Activated CD8-positive, alpha-beta T cell treated with anti-CD3 and anti-CD28 coated beads, Interleukin-2, amount 10 ng/mL, durations not matched to agents 7 days and 5 days (primary cell): ENCODE results near the gene YARS1. TPM values are rescaled to one million over a fixed set of nuclear protein-coding genes. Genes with fewer than 3 reads are reported as not detected.

ENCODE experiments used
- ATAC-seq: fragments of 150-1000 bp; cut with Tn5 transposase; one replicate; pipeline ENCODE4 v1.10.0; 2021; ENCODE audit warnings: moderate library complexity
- CTCF ChIA-PET: fragments of 350-600 bp; sonication (Branson Sonifier 250); formaldehyde crosslinking; loops from one replicate; lab custom pipeline; 2021; ENCODE audit warnings: antibody characterized with exemption; lab: Charles Lee
- POLR2A ChIA-PET: fragments of 350-600 bp; sonication (Branson Sonifier 250); formaldehyde crosslinking; loops from one replicate; lab custom pipeline; 2021; ENCODE audit warnings: antibody characterized with exemption; lab: Charles Lee
- DNase-seq: peaks from one replicate; pipeline ENCODE4 v3.0.0-alpha.2; 2020
- H3K27ac Mint-ChIP-seq: one replicate; pipeline ENCODE4 v1.8.0; 2021; ENCODE audit warnings: mild to moderate bottlenecking, mixed read lengths
- H3K27me3 Mint-ChIP-seq: one replicate; pipeline ENCODE4 v1.8.0; 2021; ENCODE audit warnings: low read depth, mixed read lengths
- H3K36me3 Mint-ChIP-seq: one replicate; pipeline ENCODE4 v1.8.0; 2021; ENCODE audit warnings: low read depth, mixed read lengths
- H3K4me1 Mint-ChIP-seq: one replicate; pipeline ENCODE4 v1.8.0; 2021; ENCODE audit warnings: low read depth, mixed read lengths
- H3K4me3 Mint-ChIP-seq: one replicate; pipeline ENCODE4 v1.8.0; 2021; ENCODE audit warnings: mild to moderate bottlenecking, mixed read lengths
- H3K9me3 Mint-ChIP-seq: one replicate; pipeline ENCODE4 v1.8.0; 2022; ENCODE audit warnings: mixed read lengths; ENCODE audit not compliant: insufficient read depth
- total RNA-seq, 2 experiments: library from RNA; stranded (reverse); gene quantifications; one replicate each; pipeline ENCODE4 v1.2.3, GENCODE V29; 2021

The YARS1 gene
- total RNA-seq, 2 experiments from 2014 or later = 175 to 189 TPM

- ChIA-PET CTCF (no interaction called here), POLR2A (no interaction called here)
- ATAC-seq = no peak
- Mint-ChIP-seq H3K36me3 (peaks cover 55% of the 10 kb centered on the region), H3K27ac (no peak overlapping the region), H3K4me3 (no peak overlapping the region), H3K9me3 (no peaks in the 10 kb centered on the region), H3K4me1 (no peaks in the 10 kb centered on the region), H3K27me3 (no peaks in the 10 kb centered on the region)
- DNase-seq = no peak
Measured at GRCh38 chr1:32855861-32856617, 38.9 kb upstream of the YARS1 start.

- CTCF ChIA-PET = no interaction called here
- Mint-ChIP-seq H3K27me3 (no peaks in the 10 kb centered on the region), H3K36me3 (peaks cover 37% of the 10 kb centered on the region), H3K9me3 (no peaks in the 10 kb centered on the region), H3K27ac (no peak overlapping the region), H3K4me3 (no peak overlapping the region), H3K4me1 (no peaks in the 10 kb centered on the region)
- ATAC-seq = no peak
- POLR2A ChIA-PET = no interaction called here
- no peak for DNase-seq
Measured at GRCh38 chr1:32848354-32849063, 31.4 kb upstream of the YARS1 start.

GRCh38 chr1:32831878-32832277, 14.7 kb upstream of the YARS1 start:
- no peak for DNase-seq
- POLR2A ChIA-PET = interaction anchor here (0.6 kb wide), 1 partner anchor 47 kb away, joined by 3 read pairs; no protein-coding TSS in a partner anchor
- no peak for ATAC-seq
- Mint-ChIP-seq H3K27ac (no peak overlapping the region), H3K4me3 (no peak overlapping the region), H3K36me3 (peaks cover 70% of the 10 kb centered on the region), H3K4me1 (peaks cover 5% of the 10 kb centered on the region), H3K9me3 (no peaks in the 10 kb centered on the region), H3K27me3 (no peaks in the 10 kb centered on the region)
- CTCF ChIA-PET = no interaction called here

- H3K4me3 Mint-ChIP-seq = no peak overlapping the region
- H3K36me3 Mint-ChIP-seq = peaks cover 71% of the 10 kb centered on the region
- no peaks in the 10 kb centered on the region for H3K9me3 Mint-ChIP-seq
- CTCF ChIA-PET = interaction anchor here (1.2 to 2.0 kb wide), 3 partner anchors 9 to 226 kb away, joined by 3 to 10 read pairs (median 4); no protein-coding TSS in a partner anchor
- no peaks in the 10 kb centered on the region for H3K27me3 Mint-ChIP-seq
- no peak overlapping the region for H3K27ac Mint-ChIP-seq
- ATAC-seq (no peak), DNase-seq (no peak)
- POLR2A ChIA-PET = interaction anchor here (1.0 kb wide), 1 partner anchor 12 kb away, joined by 4 read pairs; no protein-coding TSS in a partner anchor
- H3K4me1 Mint-ChIP-seq = peaks cover 13% of the 10 kb centered on the region
Measured at GRCh38 chr1:32830092-32830852, 13.1 kb upstream of the YARS1 start.

GRCh38 chr1:32828341-32828740, 11.2 kb upstream of the YARS1 start:
- Mint-ChIP-seq H3K27me3 (no peaks in the 10 kb centered on the region), H3K4me1 (peaks cover 15% of the 10 kb centered on the region), H3K27ac (no peak overlapping the region), H3K4me3 (no peak overlapping the region), H3K36me3 (peaks cover 66% of the 10 kb centered on the region), H3K9me3 (no peaks in the 10 kb centered on the region)
- ChIA-PET CTCF (interaction anchor here (0.9 to 2.0 kb wide), 2 partner anchors 44 to 47 kb away, joined by 4 to 10 read pairs; no protein-coding TSS in a partner anchor), POLR2A (no interaction called here)
- DNase-seq = no peak
- ATAC-seq = no peak

GRCh38 chr1:32825181-32825580, 8.0 kb upstream of the YARS1 start:
- H3K36me3 Mint-ChIP-seq = peaks cover 58% of the 10 kb centered on the region
- H3K4me3 Mint-ChIP-seq = no peak overlapping the region
- ChIA-PET CTCF (no interaction called here), POLR2A (no interaction called here)
- no peak for ATAC-seq
- H3K4me1 Mint-ChIP-seq = peaks cover 30% of the 10 kb centered on the region
- no peak for DNase-seq
- H3K27ac Mint-ChIP-seq = no peak overlapping the region
- H3K27me3 Mint-ChIP-seq = no peaks in the 10 kb centered on the region
- H3K9me3 Mint-ChIP-seq = no peaks in the 10 kb centered on the region

GRCh38 chr1:32818804-32819541, 1.8 kb upstream of the YARS1 start:
- H3K27me3 Mint-ChIP-seq = no peaks in the 10 kb centered on the region
- peak overlapping the region; percentile 84 for H3K4me3 Mint-ChIP-seq
- peaks cover 48% of the 10 kb centered on the region for H3K36me3 Mint-ChIP-seq
- H3K27ac Mint-ChIP-seq = peak overlapping the region; percentile 94
- no peak for ATAC-seq
- no peaks in the 10 kb centered on the region for H3K9me3 Mint-ChIP-seq
- peaks cover 49% of the 10 kb centered on the region for H3K4me1 Mint-ChIP-seq
- peak; percentile 61 for DNase-seq
- POLR2A ChIA-PET = interaction anchor here (1.0 to 3.2 kb wide), 4 partner anchors 11 to 146 kb away, joined by 3 to 22 read pairs (median 4); no protein-coding TSS in a partner anchor
- CTCF ChIA-PET = interaction anchor here (1.0 to 1.9 kb wide), 3 partner anchors 53 to 308 kb away, joined by 3 to 6 read pairs (median 5); no protein-coding TSS in a partner anchor

- ChIA-PET POLR2A (interaction anchor here (0.6 to 3.2 kb wide), 8 partner anchors 12 to 434 kb away, joined by 3 to 22 read pairs (median 4); partner anchors contain the start of gene RBBP4), CTCF (interaction anchor here (1.0 to 1.9 kb wide), 3 partner anchors 54 to 309 kb away, joined by 3 to 6 read pairs (median 5); no protein-coding TSS in a partner anchor)
- peaks cover 52% of the 10 kb centered on the region for H3K36me3 Mint-ChIP-seq
- peaks cover 55% of the 10 kb centered on the region for H3K4me1 Mint-ChIP-seq
- peak overlapping the region; percentile 94 for H3K27ac Mint-ChIP-seq
- H3K27me3 Mint-ChIP-seq = no peaks in the 10 kb centered on the region
- peak; percentile 20 for ATAC-seq
- H3K9me3 Mint-ChIP-seq = no peaks in the 10 kb centered on the region
- peak overlapping the region; percentile 84 for H3K4me3 Mint-ChIP-seq
- DNase-seq = peak; percentile 52
Measured at GRCh38 chr1:32817815-32818786, 943 bp upstream of the YARS1 start.

- Mint-ChIP-seq H3K4me1 (peaks cover 58% of the 10 kb centered on the region), H3K27me3 (no peaks in the 10 kb centered on the region), H3K4me3 (peak overlapping the region; percentile 84), H3K9me3 (no peaks in the 10 kb centered on the region), H3K36me3 (peaks cover 52% of the 10 kb centered on the region), H3K27ac (peak overlapping the region; percentile 94)
- no peak for DNase-seq
- no peak for ATAC-seq
- ChIA-PET POLR2A (interaction anchor here (1.1 to 3.2 kb wide), 3 partner anchors 11 to 166 kb away, joined by 3 to 22 read pairs (median 11); partner anchors contain the start of gene RBBP4), CTCF (interaction anchor here (0.9 kb wide), 1 partner anchor 105 kb away, joined by 3 read pairs; no protein-coding TSS in a partner anchor)
Measured at GRCh38 chr1:32816676-32817158, 441 bp downstream of the YARS1 start.
